C4-2B (cell line): ENCODE measurements around the gene GPS1.

Experiments used
- H3K27ac ChIP-seq: fragments of 450-650 bp; 2 replicates; pipeline ENCODE4 v1.5.1; 2017
- CTCF ChIP-seq: fragments of 450-650 bp; conservative IDR thresholded peaks from 2 replicates; pipeline ENCODE4 v1.5.1; 2017; ENCODE audit warnings: mild to moderate bottlenecking
- ZFX ChIP-seq: fragments of 450-650 bp; IDR thresholded peaks from 2 replicates; pipeline ENCODE4 v1.6.1; 2017

Gene GPS1

GRCh38 chr17:82060001-82060380 is 8.3 kb downstream of the GPS1 start:
- no peak overlapping the region for H3K27ac ChIP-seq
- TF ChIP-seq ZFX (no peak), CTCF (no peak)

- no peak for TF ChIP-seq CTCF
- no peak for TF ChIP-seq ZFX
- H3K27ac ChIP-seq: peak overlapping the region; percentile 92; the same call in 1 of the 2 replicates
Observed at GRCh38 chr17:82060614-82061013, 8.9 kb downstream of the GPS1 start.

GRCh38 chr17:82061047-82061925 is 9.6 kb downstream of the GPS1 start:
- TF ChIP-seq CTCF (no peak), ZFX (no peak)
- peak overlapping the region; percentile 92; the same call in 1 of the 2 replicates for H3K27ac ChIP-seq

- peak overlapping the region; percentile 92 for H3K27ac ChIP-seq
- no peak for TF ChIP-seq CTCF
- TF ChIP-seq ZFX: no peak
Observed at GRCh38 chr17:82062076-82062983, 10.6 kb downstream of the GPS1 start.

- peak overlapping the region; percentile 92 for H3K27ac ChIP-seq
- TF ChIP-seq CTCF (no peak), ZFX (no peak)
Observed at GRCh38 chr17:82062984-82063368, 11.3 kb downstream of the GPS1 start.

- TF ChIP-seq ZFX: no peak
- no peak for TF ChIP-seq CTCF
- H3K27ac ChIP-seq: peak overlapping the region; percentile 92
Observed at GRCh38 chr17:82063424-82064415, 12.0 kb downstream of the GPS1 start.
